Heart left ventricle (tissue), 16 donors: Measurements from ENCODE around the gene PPP1R2C. TPM values are rescaled to one million over a fixed set of nuclear protein-coding genes. Genes with fewer than 3 reads are reported as not detected.

Experiments
- ATAC-seq, 4 donors: fragments of 200-7000 bp; cut with Tn5 transposase; one replicate each; pipeline ENCODE4 v1.9.1; 2020 to 2022; ENCODE audit warnings: moderate library complexity in 4 of 4, mild to moderate bottlenecking in 3 of 4, moderate number of reproducible peaks in 1 of 4
- DNase-seq, 5 donors: peaks; one replicate each; pipeline ENCODE4 v3.0.0-alpha.2; 2020
- H3K27ac ChIP-seq, 12 donors: fragments of 200-600 bp; sonication (generic) in 4 of 12; one replicate each; pipeline versions ENCODE4 v1.5.0 to v1.8.0; 2016 to 2022; ENCODE audit warnings: mild to moderate bottlenecking in 2 of 12
- H3K27me3 ChIP-seq, 9 donors: fragments of 200-600 bp; sonication (generic) in 2 of 9; one replicate each; pipeline versions ENCODE4 v1.5.1 to v1.8.0; 2016 to 2022; ENCODE audit warnings: mild to moderate bottlenecking in 3 of 9
- H3K36me3 ChIP-seq, 9 donors: fragments of 200-600 bp; sonication (generic) in 2 of 9; one replicate each; pipeline versions ENCODE4 v1.5.0 to v1.8.0; 2018 to 2022; ENCODE audit warnings: mild to moderate bottlenecking in 2 of 9
- H3K4me1 ChIP-seq, 12 donors: fragments of 200-600 bp; sonication (generic) in 4 of 12; one replicate each; pipeline versions ENCODE4 v1.5.0 to v1.8.0; 2016 to 2022; ENCODE audit warnings: mild to moderate bottlenecking in 3 of 12
- H3K4me3 ChIP-seq, 12 donors: fragments of 200-600 bp; sonication (generic) in 4 of 12; one replicate each; pipeline versions ENCODE4 v1.5.0 to v1.8.0; 2017 to 2022; ENCODE audit warnings: mild to moderate bottlenecking in 9 of 12, moderate library complexity in 4 of 12
- H3K9me3 ChIP-seq, 12 donors: fragments of 200-600 bp; sonication (generic) in 4 of 12; one replicate each; pipeline versions ENCODE4 v1.5.0 to v1.8.0; 2016 to 2022; ENCODE audit warnings: mild to moderate bottlenecking in 1 of 12
- POLR2A ChIP-seq, 2 donors: fragments of 450-650 bp; IDR thresholded peaks; one replicate each; pipeline ENCODE4 v1.6.1; 2017; ENCODE audit warnings: antibody characterized with exemption in 2 of 2, mild to moderate bottlenecking in 2 of 2, moderate library complexity in 2 of 2
- WGBS, 4 donors: extraction: QIAGEN DNeasy Blood & Tissue Kit in 2 of 4; methylation state at CpG; one replicate each; pipeline versions ENCODE4 v1.1.5 to v1.1.7; 2013 to 2018; 5-methylcytosine and 5-hydroxymethylcytosine counted together
- intact Hi-C, 10 donors: fragments of 100-400 bp; cut with DNase I; formaldehyde crosslinking; loops; one replicate each; pipeline versions ENCODE4 v1.11.1 to v1.14.2; 2022
- polyA plus RNA-seq, 2 donors: library from polyadenylated mRNA; stranded (reverse); fragments of 200-250 nt; gene quantifications; one replicate each; pipeline ENCODE4 v1.2.3, GENCODE V29; 2013
- total RNA-seq, 9 donors: library from RNA; depleted of rRNA in 2 of 9; stranded (reverse); fragments of >200 nt in 2 of 9; fragmentation: NEBNext Ultra II Directional in 3 of 9; extraction: Animal tissue kit (Norgen Biotek cat#: 25700) in 3 of 9; gene quantifications; one replicate each; pipeline versions ENCODE4 v1.1.0 to v1.2.4, GENCODE V29; 2016 to 2023
- TF ChIP-seq, protein P1 (sequence below), 12 donors: fragments of 200-600 bp; sonication (generic) in 4 of 12; IDR thresholded peaks; one replicate each; pipeline versions ENCODE4 v1.5.0 to v1.8.0; 2018 to 2022; ENCODE audit warnings: antibody characterized with exemption in 12 of 12, mild to moderate bottlenecking in 5 of 12
- donor health status: ischemic (EF 13 %, LVEDD 7.1; RV severe dilation, severe dysfunction).
- donor health status: healthy with polysubstance abuse.
- donor health status: DM: no; HTN: yes; CAD: no.
- donor health status: DM: no; HTN: no; CAD: no.
- donor health status: ischemic (EF 25% LVEDD 6.9; RV normal size, moderate dysfunction).
- donor health status: ischemic (EF 25% LVEDD 5.7; RV mildly dilated, moderate dysfunction).
- donor health status: healthy.
- donor health status: DM: yes; HTN: yes; CAD: no.
- donor health status: ischemic (EF 35%, LVEDD 5.7; RV mildly dilated, moderate dysfunction).
- donor health status: nonischemic (EF 11% LVEDD 7.7; RV severe dilation, severe dysfunction).
- donor health status: DM: yes; HTN: yes; CAD: no.
- donor health status: PGD.
- donor health status: ischemic (EF 29% LVEDD 5.4; RV normal size, mild dysfunction).
- donor health status: nonischemic (EF 23%, LVEDD 6.1; RV moderate dilation, normal function).

The PPP1R2C gene
- total and polyA plus RNA-seq, 11 donors: not detected

DNA sequence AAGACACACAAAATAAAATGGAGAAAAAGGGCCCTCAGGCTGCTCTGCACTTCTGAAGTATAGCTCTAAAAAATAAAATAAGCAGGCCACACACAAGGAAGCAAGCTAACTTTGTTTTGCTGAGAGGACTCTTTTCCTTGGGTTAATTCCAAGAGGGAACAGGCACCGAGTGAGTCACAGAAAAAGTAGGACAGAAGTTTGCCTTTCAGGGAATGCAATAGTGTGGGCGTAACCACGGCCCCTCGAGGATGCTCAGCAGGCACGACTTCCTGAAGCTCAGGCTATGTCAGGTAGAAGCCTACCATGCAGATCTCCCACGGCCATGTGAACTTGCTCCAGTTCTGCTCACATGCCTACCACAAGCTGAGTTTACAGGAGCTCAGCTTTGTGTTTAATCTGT is 22.1 kb downstream of the PPP1R2C start:
- no peaks in the 10 kb centered on the region for H3K36me3 ChIP-seq
- ATAC-seq (peak in 3 of 4 donors; percentile 71 to 85 (median 71)), DNase-seq (peak; percentile 11 to 48 (median 38))
- H3K9me3 ChIP-seq: no peaks in the 10 kb centered on the region
- TF ChIP-seq, protein P1, sequence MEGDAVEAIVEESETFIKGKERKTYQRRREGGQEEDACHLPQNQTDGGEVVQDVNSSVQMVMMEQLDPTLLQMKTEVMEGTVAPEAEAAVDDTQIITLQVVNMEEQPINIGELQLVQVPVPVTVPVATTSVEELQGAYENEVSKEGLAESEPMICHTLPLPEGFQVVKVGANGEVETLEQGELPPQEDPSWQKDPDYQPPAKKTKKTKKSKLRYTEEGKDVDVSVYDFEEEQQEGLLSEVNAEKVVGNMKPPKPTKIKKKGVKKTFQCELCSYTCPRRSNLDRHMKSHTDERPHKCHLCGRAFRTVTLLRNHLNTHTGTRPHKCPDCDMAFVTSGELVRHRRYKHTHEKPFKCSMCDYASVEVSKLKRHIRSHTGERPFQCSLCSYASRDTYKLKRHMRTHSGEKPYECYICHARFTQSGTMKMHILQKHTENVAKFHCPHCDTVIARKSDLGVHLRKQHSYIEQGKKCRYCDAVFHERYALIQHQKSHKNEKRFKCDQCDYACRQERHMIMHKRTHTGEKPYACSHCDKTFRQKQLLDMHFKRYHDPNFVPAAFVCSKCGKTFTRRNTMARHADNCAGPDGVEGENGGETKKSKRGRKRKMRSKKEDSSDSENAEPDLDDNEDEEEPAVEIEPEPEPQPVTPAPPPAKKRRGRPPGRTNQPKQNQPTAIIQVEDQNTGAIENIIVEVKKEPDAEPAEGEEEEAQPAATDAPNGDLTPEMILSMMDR (IDR thresholded peaks at IDR 0.05): no peak
- TF ChIP-seq POLR2A (IDR thresholded peaks at IDR 0.05): no peak
- no peak overlapping the region for H3K27ac ChIP-seq
- peaks cover 0 to 16% (median 0%) of the 10 kb centered on the region in 12 donors for H3K4me1 ChIP-seq
- intact Hi-C loops: no loop called here
- H3K4me3 ChIP-seq: no peak overlapping the region
- WGBS, 4 donors: 36 to 66% (median 54%) methylated on average over 6 of the region's 6 CpGs
- peaks cover 0 to 4% (median 0%) of the 10 kb centered on the region in 9 donors for H3K27me3 ChIP-seq

DNA sequence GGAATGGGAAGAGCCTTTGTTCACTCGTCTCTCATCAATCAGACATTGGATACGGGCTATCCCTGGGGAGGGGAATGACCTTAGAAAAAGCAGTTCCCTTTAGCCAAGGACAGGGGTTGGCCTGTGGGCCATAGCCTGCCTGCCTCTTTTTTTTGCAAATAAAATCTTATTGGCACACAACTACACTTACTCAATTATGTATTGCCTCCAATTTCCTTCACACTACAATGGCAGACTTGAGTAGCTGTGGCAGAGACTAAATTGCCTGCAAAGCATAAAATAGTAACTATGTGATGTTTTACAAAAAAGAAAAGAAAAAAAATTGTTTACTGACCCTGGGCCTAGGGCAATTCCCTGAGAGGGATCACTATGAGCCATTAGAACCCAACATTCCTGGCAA is 23.4 kb downstream of the PPP1R2C start:
- WGBS, 4 donors: 45 to 62% (median 54%) methylated on average over 2 of the region's 2 CpGs
- H3K4me1 ChIP-seq: peaks cover 0 to 16% (median 0%) of the 10 kb centered on the region in 12 donors
- TF ChIP-seq, protein P1 (IDR thresholded peaks at IDR 0.05): no peak
- TF ChIP-seq POLR2A (IDR thresholded peaks at IDR 0.05): no peak
- no peaks in the 10 kb centered on the region for H3K36me3 ChIP-seq
- no peak overlapping the region for H3K4me3 ChIP-seq
- H3K27ac ChIP-seq: no peak overlapping the region
- ATAC-seq (no peak), DNase-seq (no peak)
- peaks cover 0 to 4% (median 0%) of the 10 kb centered on the region in 9 donors for H3K27me3 ChIP-seq
- no peaks in the 10 kb centered on the region for H3K9me3 ChIP-seq
- intact Hi-C loops: no loop called here

DNA sequence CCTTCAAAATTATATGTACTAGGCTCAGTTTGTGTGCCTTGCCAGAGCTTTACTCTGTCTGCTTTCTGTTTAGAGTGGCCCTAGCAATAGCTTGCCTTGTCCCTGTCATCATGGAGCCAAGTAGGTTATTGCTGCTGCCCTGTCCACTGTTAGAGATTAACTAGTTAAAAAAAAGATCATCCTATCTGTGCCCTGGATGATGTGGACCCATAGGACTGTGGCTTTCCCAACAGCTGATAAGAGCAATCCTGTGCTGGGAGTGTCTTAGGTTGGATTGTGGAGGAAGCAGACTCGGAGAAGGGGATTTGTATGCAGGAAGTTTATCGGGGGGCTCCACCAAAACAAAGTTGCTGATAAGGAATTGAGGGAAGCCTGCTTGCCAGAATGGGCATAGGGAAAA is 23.8 kb downstream of the PPP1R2C start:
- Histone ChIP-seq H3K4me1 (peaks cover 0 to 16% (median 0%) of the 10 kb centered on the region in 12 donors), H3K36me3 (no peaks in the 10 kb centered on the region), H3K4me3 (no peak overlapping the region), H3K9me3 (no peaks in the 10 kb centered on the region), H3K27ac (no peak overlapping the region), H3K27me3 (peaks cover 0 to 4% (median 0%) of the 10 kb centered on the region in 9 donors)
- intact Hi-C loops: no loop called here
- DNase-seq: no peak
- ATAC-seq: no peak
- TF ChIP-seq POLR2A (IDR thresholded peaks at IDR 0.05): no peak
- TF ChIP-seq, protein P1 (IDR thresholded peaks at IDR 0.05): no peak
- 42 to 71% (median 54%) methylated on average over 2 of the region's 2 CpGs for whole genome bisulfite sequencing, 4 donors

DNA sequence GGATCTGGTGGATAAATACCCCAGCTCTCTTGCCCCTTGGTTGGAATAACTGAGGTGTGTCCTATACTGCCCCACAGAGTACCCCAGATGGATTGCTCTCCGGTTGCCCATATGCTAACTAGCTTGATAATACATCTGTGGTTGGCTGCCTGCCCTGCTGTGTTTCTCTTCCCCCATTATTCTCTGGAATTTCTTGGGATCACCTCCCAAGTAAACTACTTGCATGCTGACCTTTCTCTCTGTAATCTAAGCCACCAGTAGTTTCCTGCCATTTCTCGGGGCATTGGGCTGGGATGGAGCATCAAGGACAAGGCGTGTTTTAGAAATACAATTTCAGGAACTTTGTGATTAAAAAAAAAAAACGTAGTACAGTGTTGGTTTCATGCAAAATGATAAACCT is 25.2 kb downstream of the PPP1R2C start:
- TF ChIP-seq, protein P1 (IDR thresholded peaks at IDR 0.05): no peak
- TF ChIP-seq POLR2A (IDR thresholded peaks at IDR 0.05): no peak
- no peaks in the 10 kb centered on the region for H3K36me3 ChIP-seq
- DNase-seq (peak in 1 of 5 donors; percentile 17), ATAC-seq (peak in 2 of 4 donors; percentile 32 to 45)
- H3K27me3 ChIP-seq: peaks cover 0 to 4% (median 0%) of the 10 kb centered on the region in 9 donors
- 43 to 62% (median 55%) methylated on average over 4 of the region's 4 CpGs for WGBS, 4 donors
- no peaks in the 10 kb centered on the region for H3K9me3 ChIP-seq
- intact Hi-C loops: no loop called here
- H3K4me1 ChIP-seq: peaks cover 0 to 19% (median 0%) of the 10 kb centered on the region in 12 donors
- no peak overlapping the region for H3K27ac ChIP-seq
- H3K4me3 ChIP-seq: no peak overlapping the region
